ENCODE results near the gene LY6G6C. TPM values are rescaled to one million over a fixed set of nuclear protein-coding genes. Genes with fewer than 3 reads are reported as not detected.

Gene LY6G6C
- total RNA-seq, 4 donors from 2014 or later, result not detected

DNA sequence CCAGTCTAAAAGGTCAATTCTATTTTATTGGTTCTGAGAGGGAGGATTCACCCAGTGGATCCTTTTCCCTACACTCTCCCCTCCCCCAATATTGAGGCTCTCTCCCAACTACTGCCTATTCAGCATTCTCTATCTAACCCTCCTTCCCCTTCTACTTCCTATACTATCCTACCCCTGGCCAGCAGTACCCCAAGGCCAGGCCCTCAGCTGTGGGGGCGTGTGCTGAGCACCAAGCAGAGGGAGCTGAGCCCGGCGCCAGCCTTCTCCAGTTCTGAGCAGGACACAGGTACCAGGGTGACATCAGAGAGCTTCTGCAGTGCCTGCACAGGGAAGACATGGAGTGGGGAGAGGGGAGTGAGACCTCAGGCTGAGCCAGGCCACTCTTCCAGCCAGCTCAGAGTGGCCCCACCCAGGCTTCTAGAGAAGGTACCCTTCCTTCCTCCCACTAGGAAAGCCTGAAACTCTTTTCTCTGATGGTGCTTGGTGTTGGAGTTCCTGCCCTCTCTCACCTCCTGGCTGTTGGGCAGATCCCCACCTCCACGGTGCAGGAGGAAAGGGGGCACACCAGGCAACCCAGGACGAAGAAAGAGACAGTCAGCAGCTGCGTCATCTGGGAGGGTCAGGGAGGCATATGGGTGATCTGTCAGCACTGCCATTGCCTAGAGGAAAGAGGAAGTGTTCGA lies 5.6 kb upstream of the LY6G6C start:
- Histone ChIP-seq H3K27ac (replicated peaks in 1 of 4) (peak overlapping the region; percentile 93 to 99 (median 97)), H3K9me3 (no peaks in the 10 kb centered on the region), H3K4me1 (peaks cover 16 to 42% (median 38%) of the 10 kb centered on the region in 4 donors), H3K36me3 (peaks cover 29 to 56% (median 44%) of the 10 kb centered on the region in 4 donors), H3K4me3 (no peak overlapping the region), H3K27me3 (no peaks in the 10 kb centered on the region)
- no peak for TF ChIP-seq POLR2AphosphoS5 (IDR thresholded peaks at IDR 0.05)
- TF ChIP-seq, protein P1, sequence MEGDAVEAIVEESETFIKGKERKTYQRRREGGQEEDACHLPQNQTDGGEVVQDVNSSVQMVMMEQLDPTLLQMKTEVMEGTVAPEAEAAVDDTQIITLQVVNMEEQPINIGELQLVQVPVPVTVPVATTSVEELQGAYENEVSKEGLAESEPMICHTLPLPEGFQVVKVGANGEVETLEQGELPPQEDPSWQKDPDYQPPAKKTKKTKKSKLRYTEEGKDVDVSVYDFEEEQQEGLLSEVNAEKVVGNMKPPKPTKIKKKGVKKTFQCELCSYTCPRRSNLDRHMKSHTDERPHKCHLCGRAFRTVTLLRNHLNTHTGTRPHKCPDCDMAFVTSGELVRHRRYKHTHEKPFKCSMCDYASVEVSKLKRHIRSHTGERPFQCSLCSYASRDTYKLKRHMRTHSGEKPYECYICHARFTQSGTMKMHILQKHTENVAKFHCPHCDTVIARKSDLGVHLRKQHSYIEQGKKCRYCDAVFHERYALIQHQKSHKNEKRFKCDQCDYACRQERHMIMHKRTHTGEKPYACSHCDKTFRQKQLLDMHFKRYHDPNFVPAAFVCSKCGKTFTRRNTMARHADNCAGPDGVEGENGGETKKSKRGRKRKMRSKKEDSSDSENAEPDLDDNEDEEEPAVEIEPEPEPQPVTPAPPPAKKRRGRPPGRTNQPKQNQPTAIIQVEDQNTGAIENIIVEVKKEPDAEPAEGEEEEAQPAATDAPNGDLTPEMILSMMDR (IDR thresholded peaks at IDR 0.05), result no peak
- no peak for TF ChIP-seq POLR2A (IDR thresholded peaks at IDR 0.05; ENCODE audit: low read depth)
- no peak for TF ChIP-seq EP300 (IDR thresholded peaks at IDR 0.05)
- no peak for DNase-seq (ENCODE audit: extremely low spot score)
- intact Hi-C loops (cut with DNase I), result loop anchor here (5.0 kb wide), 1 partner anchor 40 kb away; no protein-coding TSS in a partner anchor
- WGBS, result 65% methylated on average over 7 of the region's 7 CpGs

DNA sequence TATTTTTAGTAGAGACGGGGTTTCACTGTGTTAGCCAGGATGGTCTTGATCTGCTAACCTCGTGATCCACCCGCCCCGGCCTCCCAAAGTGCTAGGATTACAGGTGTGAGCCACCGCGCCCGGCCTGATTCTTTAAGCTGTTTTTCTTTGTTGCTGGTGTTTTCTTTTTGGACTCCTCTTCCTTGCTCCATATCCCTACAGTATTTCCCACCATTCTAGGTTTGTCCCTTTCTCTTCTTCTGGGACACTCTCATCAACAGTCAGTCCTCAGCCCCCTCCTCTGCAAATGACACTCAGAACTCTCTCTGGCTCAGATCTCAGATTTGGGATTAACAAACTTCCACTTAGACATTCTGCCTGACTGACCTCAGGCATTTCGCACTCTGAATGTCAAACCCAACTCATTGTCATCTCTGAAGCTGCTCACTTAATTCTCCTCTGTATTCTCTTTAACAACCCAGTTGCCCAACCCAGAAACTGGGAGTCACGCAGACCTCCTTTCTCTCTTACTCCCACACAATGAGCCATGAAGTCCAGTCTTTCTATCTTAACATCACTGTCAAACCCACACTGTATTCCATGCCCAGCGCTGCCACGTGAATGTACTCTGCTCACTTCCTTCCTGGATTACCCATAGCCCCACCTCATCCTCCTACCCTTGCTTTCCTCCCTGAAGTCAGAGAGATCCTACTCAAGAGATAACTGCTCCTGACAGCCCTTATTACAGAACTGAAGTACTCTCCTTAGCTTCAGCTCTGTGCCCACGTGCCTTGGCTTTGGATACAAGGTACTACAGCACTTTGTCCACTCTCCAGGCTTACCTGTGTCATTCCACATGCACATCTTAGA lies 4.2 kb upstream of the LY6G6C start:
- peaks cover 12 to 33% (median 31%) of the 10 kb centered on the region in 4 donors for H3K4me1 ChIP-seq
- no peak overlapping the region for H3K4me3 ChIP-seq
- H3K27ac ChIP-seq (replicated peaks in 1 of 4), result peak overlapping the region in 1 of 4 donors; percentile 22
- no peaks in the 10 kb centered on the region for H3K9me3 ChIP-seq
- TF ChIP-seq POLR2AphosphoS5 (IDR thresholded peaks at IDR 0.05), result peak in 1 of 2 donors; percentile 4
- TF ChIP-seq EP300 (IDR thresholded peaks at IDR 0.05), result no peak
- no peak for TF ChIP-seq POLR2A (IDR thresholded peaks at IDR 0.05; ENCODE audit: low read depth)
- TF ChIP-seq, protein P1 (IDR thresholded peaks at IDR 0.05), result no peak
- 88% methylated on average over 12 of the region's 12 CpGs for WGBS
- intact Hi-C loops (cut with DNase I), result loop anchor here (5.0 kb wide), 1 partner anchor 42 kb away; no protein-coding TSS in a partner anchor
- H3K27me3 ChIP-seq, result no peaks in the 10 kb centered on the region
- peaks cover 17 to 41% (median 30%) of the 10 kb centered on the region in 4 donors for H3K36me3 ChIP-seq
- DNase-seq (ENCODE audit: extremely low spot score), result no peak

DNA sequence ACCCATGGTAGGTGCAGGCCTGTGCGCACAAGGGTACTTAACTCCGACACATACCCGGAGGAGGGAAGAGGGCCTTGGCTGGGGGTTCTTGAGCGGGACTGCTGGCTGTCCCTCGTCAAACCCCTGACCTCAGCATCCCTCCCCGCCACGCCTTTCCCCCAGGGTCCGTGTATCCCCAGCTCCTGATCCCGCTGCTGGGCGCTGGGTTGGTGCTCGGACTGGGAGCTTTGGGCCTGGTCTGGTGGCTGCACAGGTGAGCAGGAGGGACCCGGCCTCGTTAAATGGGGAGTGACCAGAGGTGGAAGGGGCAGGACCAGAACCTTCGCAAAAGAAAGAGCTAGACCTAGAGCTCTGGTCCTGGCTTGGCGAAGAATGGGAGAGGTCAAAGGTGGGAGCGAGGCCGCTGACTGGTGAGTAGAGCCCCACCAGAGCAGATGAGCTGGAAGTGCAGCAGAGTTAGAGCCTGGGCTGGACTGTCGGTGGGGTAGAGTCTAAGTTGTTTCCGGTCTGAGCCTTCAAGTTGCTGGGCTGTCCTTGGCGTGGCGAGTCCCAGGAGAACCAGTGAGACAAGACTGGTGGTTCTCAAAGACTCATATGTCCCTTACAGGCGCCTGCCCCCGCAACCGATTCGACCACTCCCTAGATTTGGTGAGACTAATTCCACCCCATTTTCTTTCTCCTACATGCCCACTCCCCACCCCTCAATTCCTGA lies 2.6 kb upstream of the LY6G6C start:
- no peaks in the 10 kb centered on the region for H3K9me3 ChIP-seq
- peaks cover 17 to 39% (median 27%) of the 10 kb centered on the region in 4 donors for H3K36me3 ChIP-seq
- no peaks in the 10 kb centered on the region for H3K27me3 ChIP-seq
- 89% methylated on average over 25 of the region's 25 CpGs for WGBS
- H3K27ac ChIP-seq (replicated peaks in 1 of 4), result no peak overlapping the region
- no peak for DNase-seq (ENCODE audit: extremely low spot score)
- intact Hi-C loops (cut with DNase I), result no loop called here
- H3K4me3 ChIP-seq, result no peak overlapping the region
- TF ChIP-seq POLR2A (IDR thresholded peaks at IDR 0.05; ENCODE audit: low read depth) (no peak), POLR2AphosphoS5 (IDR thresholded peaks at IDR 0.05) (no peak), EP300 (IDR thresholded peaks at IDR 0.05) (no peak)
- TF ChIP-seq, protein P1 (IDR thresholded peaks at IDR 0.05), result no peak
- peaks cover 12 to 26% (median 24%) of the 10 kb centered on the region in 4 donors for H3K4me1 ChIP-seq

DNA sequence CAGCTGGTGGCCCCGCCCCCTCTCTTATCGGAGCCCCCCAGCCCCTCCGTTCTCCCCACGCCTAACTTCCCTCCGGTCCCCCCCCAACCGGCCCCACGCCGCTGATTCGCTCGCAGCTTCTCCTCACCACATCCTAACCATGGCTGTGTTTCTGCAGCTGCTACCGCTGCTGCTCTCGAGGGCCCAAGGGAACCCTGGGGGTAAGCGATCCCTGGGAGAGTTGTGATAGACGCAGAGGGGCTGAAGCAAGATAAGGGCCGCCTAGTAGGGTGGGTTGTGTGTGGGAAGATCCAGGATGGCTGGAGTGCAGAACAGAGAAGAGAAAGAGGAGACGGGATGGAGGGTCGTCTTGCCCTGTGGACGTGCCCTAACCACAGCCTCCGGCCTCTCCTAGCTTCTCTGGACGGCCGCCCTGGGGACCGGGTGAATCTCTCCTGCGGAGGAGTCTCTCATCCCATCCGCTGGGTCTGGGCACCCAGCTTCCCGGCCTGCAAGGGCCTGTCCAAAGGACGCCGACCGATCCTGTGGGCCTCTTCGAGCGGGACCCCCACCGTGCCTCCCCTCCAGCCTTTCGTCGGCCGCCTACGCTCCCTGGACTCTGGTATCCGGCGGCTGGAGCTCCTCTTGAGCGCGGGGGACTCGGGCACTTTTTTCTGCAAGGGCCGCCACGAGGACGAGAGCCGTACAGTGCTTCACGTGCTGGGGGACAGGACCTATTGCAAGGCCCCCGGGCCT lies 1.9 kb upstream of the LY6G6C start, which contains the start of gene MPIG6B:
Gene MPIG6B (plus strand): TSS at position 129 of the 735 bp plus-strand sequence. CDS start 11 bp downstream, at position 140.
- Histone ChIP-seq H3K9me3 (no peaks in the 10 kb centered on the region), H3K4me3 (no peak within 1 kb of the TSS), H3K36me3 (peaks cover 17 to 39% (median 26%) of the 10 kb centered on the region in 4 donors), H3K4me1 (peaks cover 6 to 19% (median 17%) of the 10 kb centered on the region in 4 donors), H3K27me3 (no peaks in the 10 kb centered on the region), H3K27ac (replicated peaks in 1 of 4) (no peak within 1 kb of the TSS)
- 78% methylated on average over 46 of the region's 46 CpGs for WGBS
- DNase-seq (ENCODE audit: extremely low spot score), result no peak
- intact Hi-C loops (cut with DNase I), result no loop called here
- TF ChIP-seq POLR2AphosphoS5 (IDR thresholded peaks at IDR 0.05) (no peak), POLR2A (IDR thresholded peaks at IDR 0.05; ENCODE audit: low read depth) (no peak), EP300 (IDR thresholded peaks at IDR 0.05) (no peak)
- TF ChIP-seq, protein P1 (IDR thresholded peaks at IDR 0.05), result no peak
